H1 (cell line): ENCODE measurements around the gene POFUT2. TPM values are rescaled to one million over a fixed set of nuclear protein-coding genes. Genes with fewer than 3 reads are reported as not detected.

Source experiments
- CTBP2 ChIP-seq: IDR thresholded peaks from 2 replicates; pipeline ENCODE4 v1.7.0; 2011; ENCODE audit warnings: borderline replicate concordance, mild to moderate bottlenecking, moderate library complexity, mixed read lengths, low read length; ENCODE audit not compliant: insufficient read depth, insufficient read length
- EP300 ChIP-seq, 2 experiments: IDR thresholded peaks; 1 replicate in 1 of 2; 2 replicates in 1 of 2; pipeline ENCODE4 v1.6.1; 2011 to 2012; ENCODE audit warnings: low read depth in 2 of 2, low read length in 2 of 2, mild to moderate bottlenecking in 2 of 2, borderline replicate concordance in 1 of 2, inconsistent platforms in 1 of 2, moderate library complexity in 1 of 2
- KDM5A ChIP-seq: fragments of 200-600 bp; IDR thresholded peaks from 2 replicates; pipeline ENCODE4 v1.7.1; 2012; ENCODE audit warnings: mild to moderate bottlenecking, low read length, inconsistent platforms, mixed read lengths
- RBBP5 ChIP-seq: IDR thresholded peaks from 2 replicates; pipeline ENCODE4 v1.7.1; 2012; ENCODE audit warnings: low read depth, mild to moderate bottlenecking, inconsistent platforms, low read length, moderate library complexity, borderline replicate concordance
- SUZ12 ChIP-seq: fragments of 200-600 bp; sonication (generic); IDR thresholded peaks from 2 replicates; pipeline ENCODE4 v1.6.1; 2012; ENCODE audit warnings: mild to moderate bottlenecking, inconsistent platforms, low read length, moderate library complexity, mixed read lengths
- TCF12 ChIP-seq: IDR thresholded peaks from 2 replicates; pipeline ENCODE4 v1.6.1; 2011; ENCODE audit warnings: low read depth, mild to moderate bottlenecking, low read length
- polyA plus RNA-seq, 7 experiments: library from polyadenylated mRNA; depleted of rRNA in 3 of 7; stranded (reverse) in 5 of 7; unstranded in 2 of 7; fragments of >200 nt in 5 of 7; fragments of 200-250 nt in 2 of 7; gene quantifications; 1 replicate in 5 of 7; 2 replicates in 1 of 7; 4 replicates in 1 of 7; pipeline versions ENCODE4 v1.2.1 to v1.2.3, GENCODE V29; 2011 to 2013; ENCODE audit warnings: missing spikeins in 2 of 7, mixed read lengths in 2 of 7
- total RNA-seq: library from RNA; stranded (reverse); fragmentation: NEBNext Ultra II Directional; extraction: Animal tissue kit (Norgen Biotek cat#: 25700); gene quantifications from 2 replicates; pipeline ENCODE4 v1.2.1, GENCODE V29; 2021
- TF ChIP-seq, protein P1 (sequence below): fragments of 300-600 bp; sonication (generic); IDR thresholded peaks from 2 replicates; pipeline ENCODE4 v1.7.1; 2012; ENCODE audit warnings: low read length, moderate library complexity, mild to moderate bottlenecking, inconsistent platforms; ENCODE audit not compliant: insufficient replicate concordance

POFUT2 gene
- total and polyA plus RNA-seq, 2 of the 8 experiments (the other 6 are each of a cell fraction or from before 2014, with no cell fraction given), result 13.7 to 32.1 TPM

DNA sequence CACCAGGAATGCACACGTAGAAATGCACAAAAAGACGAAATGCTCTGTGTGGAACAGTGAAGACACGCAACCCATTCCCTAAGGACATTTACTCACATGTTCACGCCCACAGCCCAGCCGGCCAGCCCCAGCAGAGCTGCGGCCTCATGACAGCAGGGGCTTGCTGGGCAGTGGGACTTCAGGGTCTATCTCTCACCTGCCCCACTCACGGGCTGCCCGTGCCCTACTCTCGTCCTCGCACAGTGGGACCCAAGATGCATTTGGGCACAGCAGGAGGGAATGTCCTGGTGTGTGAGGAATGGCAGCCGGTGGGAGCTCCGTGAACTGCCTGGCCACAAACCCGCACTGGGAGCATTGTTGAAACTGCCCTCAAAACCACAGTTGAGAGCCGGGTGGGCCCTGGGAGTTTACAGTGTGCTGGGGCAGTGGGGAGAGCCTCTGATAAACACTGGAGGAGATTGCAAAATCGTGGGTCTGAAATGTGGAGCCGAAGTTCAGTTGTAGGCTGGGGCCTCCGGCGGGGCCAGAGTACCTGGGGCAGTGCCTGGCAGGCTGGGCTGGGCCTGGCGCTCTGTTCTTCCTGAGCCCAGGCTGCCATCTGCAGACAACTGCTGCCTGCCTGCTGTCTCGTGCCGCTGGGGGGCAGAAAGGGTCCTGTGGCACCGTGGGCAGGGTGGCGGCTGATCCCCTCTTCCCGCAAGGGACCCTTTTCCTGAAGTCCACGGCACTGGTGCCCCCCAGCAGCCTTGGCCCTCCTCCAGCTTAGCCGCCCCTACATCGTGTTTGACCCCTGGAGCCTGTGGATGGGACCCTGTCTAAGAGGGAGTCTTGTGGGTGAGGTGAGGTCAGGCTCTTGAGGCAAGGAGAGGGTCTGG is 20.7 kb upstream of the POFUT2 start (continued):
- TF ChIP-seq, protein P1, sequence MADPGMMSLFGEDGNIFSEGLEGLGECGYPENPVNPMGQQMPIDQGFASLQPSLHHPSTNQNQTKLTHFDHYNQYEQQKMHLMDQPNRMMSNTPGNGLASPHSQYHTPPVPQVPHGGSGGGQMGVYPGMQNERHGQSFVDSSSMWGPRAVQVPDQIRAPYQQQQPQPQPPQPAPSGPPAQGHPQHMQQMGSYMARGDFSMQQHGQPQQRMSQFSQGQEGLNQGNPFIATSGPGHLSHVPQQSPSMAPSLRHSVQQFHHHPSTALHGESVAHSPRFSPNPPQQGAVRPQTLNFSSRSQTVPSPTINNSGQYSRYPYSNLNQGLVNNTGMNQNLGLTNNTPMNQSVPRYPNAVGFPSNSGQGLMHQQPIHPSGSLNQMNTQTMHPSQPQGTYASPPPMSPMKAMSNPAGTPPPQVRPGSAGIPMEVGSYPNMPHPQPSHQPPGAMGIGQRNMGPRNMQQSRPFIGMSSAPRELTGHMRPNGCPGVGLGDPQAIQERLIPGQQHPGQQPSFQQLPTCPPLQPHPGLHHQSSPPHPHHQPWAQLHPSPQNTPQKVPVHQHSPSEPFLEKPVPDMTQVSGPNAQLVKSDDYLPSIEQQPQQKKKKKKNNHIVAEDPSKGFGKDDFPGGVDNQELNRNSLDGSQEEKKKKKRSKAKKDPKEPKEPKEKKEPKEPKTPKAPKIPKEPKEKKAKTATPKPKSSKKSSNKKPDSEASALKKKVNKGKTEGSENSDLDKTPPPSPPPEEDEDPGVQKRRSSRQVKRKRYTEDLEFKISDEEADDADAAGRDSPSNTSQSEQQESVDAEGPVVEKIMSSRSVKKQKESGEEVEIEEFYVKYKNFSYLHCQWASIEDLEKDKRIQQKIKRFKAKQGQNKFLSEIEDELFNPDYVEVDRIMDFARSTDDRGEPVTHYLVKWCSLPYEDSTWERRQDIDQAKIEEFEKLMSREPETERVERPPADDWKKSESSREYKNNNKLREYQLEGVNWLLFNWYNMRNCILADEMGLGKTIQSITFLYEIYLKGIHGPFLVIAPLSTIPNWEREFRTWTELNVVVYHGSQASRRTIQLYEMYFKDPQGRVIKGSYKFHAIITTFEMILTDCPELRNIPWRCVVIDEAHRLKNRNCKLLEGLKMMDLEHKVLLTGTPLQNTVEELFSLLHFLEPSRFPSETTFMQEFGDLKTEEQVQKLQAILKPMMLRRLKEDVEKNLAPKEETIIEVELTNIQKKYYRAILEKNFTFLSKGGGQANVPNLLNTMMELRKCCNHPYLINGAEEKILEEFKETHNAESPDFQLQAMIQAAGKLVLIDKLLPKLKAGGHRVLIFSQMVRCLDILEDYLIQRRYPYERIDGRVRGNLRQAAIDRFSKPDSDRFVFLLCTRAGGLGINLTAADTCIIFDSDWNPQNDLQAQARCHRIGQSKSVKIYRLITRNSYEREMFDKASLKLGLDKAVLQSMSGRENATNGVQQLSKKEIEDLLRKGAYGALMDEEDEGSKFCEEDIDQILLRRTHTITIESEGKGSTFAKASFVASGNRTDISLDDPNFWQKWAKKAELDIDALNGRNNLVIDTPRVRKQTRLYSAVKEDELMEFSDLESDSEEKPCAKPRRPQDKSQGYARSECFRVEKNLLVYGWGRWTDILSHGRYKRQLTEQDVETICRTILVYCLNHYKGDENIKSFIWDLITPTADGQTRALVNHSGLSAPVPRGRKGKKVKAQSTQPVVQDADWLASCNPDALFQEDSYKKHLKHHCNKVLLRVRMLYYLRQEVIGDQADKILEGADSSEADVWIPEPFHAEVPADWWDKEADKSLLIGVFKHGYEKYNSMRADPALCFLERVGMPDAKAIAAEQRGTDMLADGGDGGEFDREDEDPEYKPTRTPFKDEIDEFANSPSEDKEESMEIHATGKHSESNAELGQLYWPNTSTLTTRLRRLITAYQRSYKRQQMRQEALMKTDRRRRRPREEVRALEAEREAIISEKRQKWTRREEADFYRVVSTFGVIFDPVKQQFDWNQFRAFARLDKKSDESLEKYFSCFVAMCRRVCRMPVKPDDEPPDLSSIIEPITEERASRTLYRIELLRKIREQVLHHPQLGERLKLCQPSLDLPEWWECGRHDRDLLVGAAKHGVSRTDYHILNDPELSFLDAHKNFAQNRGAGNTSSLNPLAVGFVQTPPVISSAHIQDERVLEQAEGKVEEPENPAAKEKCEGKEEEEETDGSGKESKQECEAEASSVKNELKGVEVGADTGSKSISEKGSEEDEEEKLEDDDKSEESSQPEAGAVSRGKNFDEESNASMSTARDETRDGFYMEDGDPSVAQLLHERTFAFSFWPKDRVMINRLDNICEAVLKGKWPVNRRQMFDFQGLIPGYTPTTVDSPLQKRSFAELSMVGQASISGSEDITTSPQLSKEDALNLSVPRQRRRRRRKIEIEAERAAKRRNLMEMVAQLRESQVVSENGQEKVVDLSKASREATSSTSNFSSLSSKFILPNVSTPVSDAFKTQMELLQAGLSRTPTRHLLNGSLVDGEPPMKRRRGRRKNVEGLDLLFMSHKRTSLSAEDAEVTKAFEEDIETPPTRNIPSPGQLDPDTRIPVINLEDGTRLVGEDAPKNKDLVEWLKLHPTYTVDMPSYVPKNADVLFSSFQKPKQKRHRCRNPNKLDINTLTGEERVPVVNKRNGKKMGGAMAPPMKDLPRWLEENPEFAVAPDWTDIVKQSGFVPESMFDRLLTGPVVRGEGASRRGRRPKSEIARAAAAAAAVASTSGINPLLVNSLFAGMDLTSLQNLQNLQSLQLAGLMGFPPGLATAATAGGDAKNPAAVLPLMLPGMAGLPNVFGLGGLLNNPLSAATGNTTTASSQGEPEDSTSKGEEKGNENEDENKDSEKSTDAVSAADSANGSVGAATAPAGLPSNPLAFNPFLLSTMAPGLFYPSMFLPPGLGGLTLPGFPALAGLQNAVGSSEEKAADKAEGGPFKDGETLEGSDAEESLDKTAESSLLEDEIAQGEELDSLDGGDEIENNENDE, result no peak
- TF ChIP-seq RBBP5 (no peak), EP300 (IDR thresholded peaks at IDR 0.05; ENCODE audit: borderline replicate concordance in 1 of 2, low read depth in 2 of 2, low read length in 2 of 2) (no peak), CTBP2 (no peak), SUZ12 (no peak), TCF12 (no peak), KDM5A (no peak)
